Heart left ventricle (tissue), 13 donors: ENCODE results near the gene WBP11.

Experiments used
- CTCF ChIP-seq, 12 donors: fragments of 200-600 bp; sonication (generic) in 4 of 12; IDR thresholded peaks; one replicate each; pipeline versions ENCODE4 v1.5.0 to v1.8.0; 2018 to 2022; ENCODE audit warnings: antibody characterized with exemption in 12 of 12, mild to moderate bottlenecking in 5 of 12
- POLR2A ChIP-seq, 2 donors: fragments of 450-650 bp; IDR thresholded peaks; one replicate each; pipeline ENCODE4 v1.6.1; 2017; ENCODE audit warnings: antibody characterized with exemption in 2 of 2, mild to moderate bottlenecking in 2 of 2, moderate library complexity in 2 of 2
- donor health status: ischemic (EF 13 %, LVEDD 7.1; RV severe dilation, severe dysfunction).
- donor health status: DM: no; HTN: yes; CAD: no.
- donor health status: DM: no; HTN: no; CAD: no.
- donor health status: ischemic (EF 25% LVEDD 6.9; RV normal size, moderate dysfunction).
- donor health status: ischemic (EF 25% LVEDD 5.7; RV mildly dilated, moderate dysfunction).
- donor health status: ischemic (EF 35%, LVEDD 5.7; RV mildly dilated, moderate dysfunction).
- donor health status: nonischemic (EF 11% LVEDD 7.7; RV severe dilation, severe dysfunction).
- donor health status: DM: yes; HTN: yes; CAD: no.
- donor health status: PGD.
- donor health status: ischemic (EF 29% LVEDD 5.4; RV normal size, mild dysfunction).
- donor health status: nonischemic (EF 23%, LVEDD 6.1; RV moderate dilation, normal function).

GRCh38 chr12:14810167-14810952 is 7.1 kb upstream of the WBP11 start:
- TF ChIP-seq CTCF (IDR thresholded peaks at IDR 0.05) (no peak), POLR2A (IDR thresholded peaks at IDR 0.05) (no peak)
